Transverse colon (tissue), 4 donors: ENCODE results near the gene C12orf42. TPM values are rescaled to one million over a fixed set of nuclear protein-coding genes. Genes with fewer than 3 reads are reported as not detected.

Source experiments
- DNase-seq: peaks from one replicate; pipeline ENCODE4 v3.0.0-alpha.2; 2019
- H3K27ac ChIP-seq, 4 donors: fragments of 200-600 bp; sonication (generic); 2 replicates each; pipeline ENCODE4 v1.5.1; 2016 to 2018; ENCODE audit warnings: inconsistent platforms in 4 of 4
- H3K27me3 ChIP-seq: fragments of 200-600 bp; sonication (generic); 2 replicates; pipeline ENCODE4 v1.5.1; 2017; ENCODE audit warnings: inconsistent platforms
- H3K36me3 ChIP-seq, 4 donors: fragments of 200-600 bp; sonication (generic); 2 replicates each; pipeline ENCODE4 v1.5.1; 2017 to 2019; ENCODE audit warnings: inconsistent platforms in 4 of 4
- H3K4me1 ChIP-seq, 4 donors: fragments of 200-600 bp; sonication (generic); 2 replicates each; pipeline ENCODE4 v1.5.1; 2017 to 2020; ENCODE audit warnings: inconsistent platforms in 4 of 4
- H3K4me3 ChIP-seq, 4 donors: fragments of 200-600 bp; sonication (generic); 1 replicate in 1 of 4; 2 replicates in 3 of 4; pipeline versions ENCODE4 v1.5.1 to v1.6.1; 2017 to 2019; ENCODE audit warnings: inconsistent platforms in 4 of 4
- H3K9me3 ChIP-seq, 2 donors: fragments of 200-600 bp; sonication (generic); 2 replicates each; pipeline ENCODE4 v1.5.1; 2017 to 2019; ENCODE audit warnings: inconsistent platforms in 2 of 2
- EP300 ChIP-seq: sonication (generic); formaldehyde crosslinking; IDR thresholded peaks from one replicate; pipeline ENCODE4 v1.6.1; 2017; ENCODE audit warnings: antibody characterized with exemption, low read depth
- POLR2A ChIP-seq: fragments of 450-650 bp; IDR thresholded peaks from one replicate; pipeline ENCODE4 v1.6.1; 2016; ENCODE audit warnings: antibody characterized with exemption, mild to moderate bottlenecking, moderate library complexity
- POLR2AphosphoS5 ChIP-seq, 3 donors: sonication (generic); formaldehyde crosslinking; IDR thresholded peaks; one replicate each; pipeline ENCODE4 v1.6.1; 2016; ENCODE audit warnings: antibody characterized with exemption in 3 of 3
- WGBS, 2 donors: methylation state at CpG; one replicate each; pipeline ENCODE4 v1.1.5; 2018; ENCODE audit warnings: low coverage in 1 of 2; 5-methylcytosine and 5-hydroxymethylcytosine counted together
- in situ Hi-C, 4 donors: fragments of 200-750 bp; cut with MboI; loops; one replicate each; pipeline versions ENCODE4 v1.15.0 to v1.15.1; 2017; ENCODE audit warnings: low sequenced_read_pairs in 3 of 4, low pct_ligation_motif_present in 1 of 4, low pct_unique_long_range_greater_than_20kb in 1 of 4
- intact Hi-C: fragments of 100-400 bp; cut with DNase I; formaldehyde crosslinking; loops from one replicate; pipeline ENCODE4 v1.15.1; 2023; ENCODE audit warnings: low total_unique reads
- total RNA-seq, 4 donors: library from RNA; depleted of rRNA; stranded (reverse); fragments of >200 nt; gene quantifications; one replicate each; pipeline ENCODE4 v1.1.0, GENCODE V29; 2016
- TF ChIP-seq, protein P1 (sequence below), 5 experiments: fragments of 200-600 bp in 3 of 5; fragments of 450-650 bp in 2 of 5; sonication (generic) in 3 of 5; IDR thresholded peaks; 1 replicate in 2 of 5; 2 replicates in 3 of 5; pipeline ENCODE4 v1.5.1; 2016 to 2017; ENCODE audit warnings: antibody characterized with exemption in 5 of 5, inconsistent platforms in 3 of 5, mild to moderate bottlenecking in 2 of 5, moderate library complexity in 1 of 5

Gene C12orf42
- total RNA-seq, 4 donors from 2014 or later: 0.79 to 43.4 TPM; not detected in 2

DNA sequence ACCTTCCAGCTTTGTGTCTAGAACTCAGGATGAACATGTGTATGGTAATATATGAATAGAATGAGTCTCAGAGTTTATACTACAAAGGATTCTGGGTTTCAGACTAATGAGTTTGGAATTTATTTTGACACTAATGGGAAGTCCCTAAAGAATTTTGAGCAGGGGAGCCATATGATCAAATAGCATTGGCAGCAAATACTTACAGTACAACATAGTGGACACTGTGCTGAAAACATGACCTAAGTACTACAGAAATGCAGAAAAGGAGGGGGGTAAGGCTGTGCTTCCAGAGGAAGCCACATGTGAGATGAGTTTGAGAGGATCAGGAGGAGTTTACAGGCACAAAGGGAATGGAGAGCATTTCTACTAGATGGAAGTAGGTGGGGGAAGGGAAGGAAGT lies 225.8 kb downstream of the C12orf42 start:
- intact Hi-C loops: no loop called here
- Histone ChIP-seq H3K4me1 (no peaks in the 10 kb centered on the region), H3K4me3 (no peak overlapping the region), H3K27me3 (no peaks in the 10 kb centered on the region), H3K36me3 (no peaks in the 10 kb centered on the region), H3K27ac (no peak overlapping the region), H3K9me3 (no peaks in the 10 kb centered on the region)
- no peak for TF ChIP-seq POLR2A
- TF ChIP-seq, protein P1, sequence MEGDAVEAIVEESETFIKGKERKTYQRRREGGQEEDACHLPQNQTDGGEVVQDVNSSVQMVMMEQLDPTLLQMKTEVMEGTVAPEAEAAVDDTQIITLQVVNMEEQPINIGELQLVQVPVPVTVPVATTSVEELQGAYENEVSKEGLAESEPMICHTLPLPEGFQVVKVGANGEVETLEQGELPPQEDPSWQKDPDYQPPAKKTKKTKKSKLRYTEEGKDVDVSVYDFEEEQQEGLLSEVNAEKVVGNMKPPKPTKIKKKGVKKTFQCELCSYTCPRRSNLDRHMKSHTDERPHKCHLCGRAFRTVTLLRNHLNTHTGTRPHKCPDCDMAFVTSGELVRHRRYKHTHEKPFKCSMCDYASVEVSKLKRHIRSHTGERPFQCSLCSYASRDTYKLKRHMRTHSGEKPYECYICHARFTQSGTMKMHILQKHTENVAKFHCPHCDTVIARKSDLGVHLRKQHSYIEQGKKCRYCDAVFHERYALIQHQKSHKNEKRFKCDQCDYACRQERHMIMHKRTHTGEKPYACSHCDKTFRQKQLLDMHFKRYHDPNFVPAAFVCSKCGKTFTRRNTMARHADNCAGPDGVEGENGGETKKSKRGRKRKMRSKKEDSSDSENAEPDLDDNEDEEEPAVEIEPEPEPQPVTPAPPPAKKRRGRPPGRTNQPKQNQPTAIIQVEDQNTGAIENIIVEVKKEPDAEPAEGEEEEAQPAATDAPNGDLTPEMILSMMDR (IDR thresholded peaks at IDR 0.05): no peak
- TF ChIP-seq EP300: no peak
- no peak for TF ChIP-seq POLR2AphosphoS5 (IDR thresholded peaks at IDR 0.05)
- in situ Hi-C loops: no loop called here
- DNase-seq: no peak

DNA sequence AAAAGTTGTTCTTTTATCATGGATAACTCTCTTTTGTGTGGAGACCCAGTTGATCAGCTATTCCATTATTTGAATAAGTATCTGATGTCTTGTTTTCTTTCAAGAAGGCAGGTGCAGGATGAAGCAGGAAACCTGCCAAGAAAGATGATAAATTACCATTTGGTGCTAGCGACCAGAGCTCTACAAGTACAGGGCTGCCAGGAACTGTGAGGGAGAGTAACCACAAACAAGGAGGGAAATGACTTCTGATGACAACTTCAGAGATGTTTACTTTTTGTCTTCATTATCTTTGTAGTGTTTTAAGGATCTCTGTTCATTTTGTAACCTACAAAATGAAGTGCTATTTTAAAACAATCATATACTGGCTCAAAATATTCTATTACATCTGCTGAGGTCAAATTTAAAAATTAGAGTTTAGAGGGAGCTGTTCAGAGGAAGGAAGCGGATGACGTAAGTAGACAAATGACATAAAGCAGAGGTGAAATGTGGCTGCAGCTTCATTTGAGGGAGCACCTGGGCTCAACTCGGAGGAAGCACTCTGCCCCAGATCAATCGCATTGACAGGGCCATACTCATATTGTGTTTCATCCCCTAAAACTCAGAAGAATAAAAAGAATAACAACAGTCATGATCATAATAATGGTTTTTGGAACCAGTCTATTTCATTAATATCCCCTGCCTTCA lies 226.8 kb downstream of the C12orf42 start:
- Histone ChIP-seq H3K4me1 (no peaks in the 10 kb centered on the region), H3K4me3 (no peak overlapping the region), H3K27me3 (no peaks in the 10 kb centered on the region), H3K36me3 (no peaks in the 10 kb centered on the region), H3K27ac (no peak overlapping the region), H3K9me3 (no peaks in the 10 kb centered on the region)
- WGBS, 2 donors: 40% methylated on average over 3 to 5 of the region's 5 CpGs
- intact Hi-C loops: no loop called here
- in situ Hi-C loops: no loop called here
- TF ChIP-seq POLR2AphosphoS5 (IDR thresholded peaks at IDR 0.05) (no peak), EP300 (no peak), POLR2A (no peak)
- TF ChIP-seq, protein P1 (IDR thresholded peaks at IDR 0.05): no peak
- DNase-seq: no peak

DNA sequence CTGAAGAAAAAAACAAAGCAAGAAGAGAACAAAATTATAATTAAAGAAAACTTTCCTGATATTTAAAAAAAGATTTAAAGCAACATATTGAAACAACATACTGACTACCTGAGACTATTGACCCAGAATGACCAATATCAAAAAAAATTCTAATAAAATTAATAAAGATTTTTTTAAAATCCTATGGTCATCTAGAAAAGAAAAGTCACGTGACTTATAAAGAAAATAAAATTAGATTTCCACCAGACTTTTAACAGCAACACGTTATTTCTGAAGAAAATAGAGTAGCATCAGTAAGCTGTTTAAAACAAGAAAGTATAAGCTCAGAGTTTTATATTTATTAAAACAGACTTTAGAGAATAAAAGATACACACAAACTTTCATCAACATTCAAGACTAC lies 238.0 kb downstream of the C12orf42 start:
- no peak for DNase-seq
- H3K4me3 ChIP-seq: no peak overlapping the region
- H3K27me3 ChIP-seq: no peaks in the 10 kb centered on the region
- in situ Hi-C loops (no loop called here), intact Hi-C loops (no loop called here)
- TF ChIP-seq POLR2A (no peak), EP300 (no peak), POLR2AphosphoS5 (IDR thresholded peaks at IDR 0.05) (no peak)
- TF ChIP-seq, protein P1 (IDR thresholded peaks at IDR 0.05): no peak
- no peaks in the 10 kb centered on the region for H3K36me3 ChIP-seq
- 68 to 73% methylated on average over 2 of the region's 2 CpGs for WGBS, 2 donors
- no peaks in the 10 kb centered on the region for H3K4me1 ChIP-seq
- H3K27ac ChIP-seq: no peak overlapping the region
- H3K9me3 ChIP-seq: peaks cover 0 to 5% of the 10 kb centered on the region in 2 donors

Other genes with a start within 250 kb of the C12orf42 start
- gene STAB2, start 91.3 kb upstream of the C12orf42 start, total RNA-seq: 1 to 10 TPM in 2 of 4 donors, under 1 TPM in 1, not detected in 1; 0.48 to 1.9 (median 1.1) TPM